Activated CD8-positive, alpha-beta memory T cell treated with anti-CD3 and anti-CD28 coated beads, Interleukin-2, amount 10 ng/mL, durations not matched to agents 7 days and 5 days (primary cell): ENCODE data around the gene DACT1. TPM values are rescaled to one million over a fixed set of nuclear protein-coding genes. Genes with fewer than 3 reads are reported as not detected.
"Not testable (repeated sequence)": the region's sequence is repeated elsewhere in the genome, so short reads cannot be mapped to it uniquely, and the experiment has no call there.

Experiments used
- ATAC-seq: fragments of 150-1000 bp; cut with Tn5 transposase; one replicate; pipeline ENCODE4 v1.10.0; 2021; ENCODE audit warnings: moderate library complexity
- CTCF ChIA-PET: fragments of 350-600 bp; sonication (Branson Sonifier 250); formaldehyde crosslinking; loops from one replicate; lab custom pipeline; 2021; ENCODE audit warnings: antibody characterized with exemption; lab: Charles Lee
- DNase-seq: peaks from one replicate; pipeline ENCODE4 v3.0.0-alpha.2; 2020
- H3K27ac Mint-ChIP-seq: one replicate; pipeline ENCODE4 v1.8.0; 2021; ENCODE audit warnings: mild to moderate bottlenecking, mixed read lengths
- H3K27me3 Mint-ChIP-seq: one replicate; pipeline ENCODE4 v1.8.0; 2021; ENCODE audit warnings: mixed read lengths
- H3K36me3 Mint-ChIP-seq: one replicate; pipeline ENCODE4 v1.8.0; 2021; ENCODE audit warnings: mild to moderate bottlenecking, mixed read lengths
- H3K4me1 Mint-ChIP-seq: one replicate; pipeline ENCODE4 v1.8.0; 2021; ENCODE audit warnings: mixed read lengths
- H3K4me3 Mint-ChIP-seq: one replicate; pipeline ENCODE4 v1.8.0; 2021; ENCODE audit warnings: mild to moderate bottlenecking, moderate library complexity, mixed read lengths
- H3K9me3 Mint-ChIP-seq: one replicate; pipeline ENCODE4 v1.8.0; 2022; ENCODE audit warnings: low read depth, mixed read lengths
- total RNA-seq, 2 experiments: library from RNA; stranded (reverse); gene quantifications; one replicate each; pipeline ENCODE4 v1.2.3, GENCODE V29; 2021

The DACT1 gene
- total RNA-seq: under 1 TPM in 1 of 2 experiments, not detected in 1; 0.21 TPM

- Mint-ChIP-seq H3K27me3 (peaks cover 76% of the 10 kb centered on the region), H3K9me3 (no peaks in the 10 kb centered on the region), H3K36me3 (no peaks in the 10 kb centered on the region), H3K4me3 (peak within 1 kb of the TSS; percentile 74), H3K27ac (no peak within 1 kb of the TSS), H3K4me1 (peaks cover 13% of the 10 kb centered on the region)
- CTCF ChIA-PET: interaction anchor here (1.0 kb wide), 2 partner anchors 12 to 171 kb away, joined by 3 read pairs; no protein-coding TSS in a partner anchor
- ATAC-seq (peak; percentile 69), DNase-seq (peak; percentile 54)
Measured at GRCh38 chr14:58637391-58638230, at the start of gene DACT1. Gene DACT1, plus strand, starts transcription at chr14:58637962. Its CDS starts 241 bp downstream, at chr14:58638203.

- H3K27ac Mint-ChIP-seq, CTCF ChIA-PET, H3K36me3 Mint-ChIP-seq, ATAC-seq, DNase-seq, H3K4me3 Mint-ChIP-seq, H3K4me1 Mint-ChIP-seq, H3K9me3 Mint-ChIP-seq, H3K27me3 Mint-ChIP-seq: not testable (repeated sequence)
Measured at GRCh38 chr14:58588321-58588720, 49.4 kb upstream of the DACT1 start.

- CTCF ChIA-PET: no interaction called here
- Mint-ChIP-seq H3K4me3 (no peak overlapping the region), H3K9me3 (no peaks in the 10 kb centered on the region), H3K27ac (no peak overlapping the region), H3K36me3 (no peaks in the 10 kb centered on the region), H3K27me3 (peaks cover 7% of the 10 kb centered on the region), H3K4me1 (peaks cover 10% of the 10 kb centered on the region)
- ATAC-seq: no peak
- no peak for DNase-seq
Measured at GRCh38 chr14:58593977-58594376, 43.8 kb upstream of the DACT1 start.

- no peak overlapping the region for H3K4me3 Mint-ChIP-seq
- DNase-seq: no peak
- CTCF ChIA-PET: interaction anchor here (1.0 kb wide), 1 partner anchor 42 kb away, joined by 3 read pairs; no protein-coding TSS in a partner anchor
- H3K27me3 Mint-ChIP-seq: peaks cover under 1% of the 10 kb centered on the region
- ATAC-seq: no peak
- peaks cover 13% of the 10 kb centered on the region for H3K4me1 Mint-ChIP-seq
- H3K27ac Mint-ChIP-seq: no peak overlapping the region
- no peaks in the 10 kb centered on the region for H3K36me3 Mint-ChIP-seq
- H3K9me3 Mint-ChIP-seq: no peaks in the 10 kb centered on the region
Measured at GRCh38 chr14:58597041-58597440, 40.7 kb upstream of the DACT1 start.

- no peak for ATAC-seq
Measured at GRCh38 chr14:58598028-58598803, 39.5 kb upstream of the DACT1 start.

GRCh38 chr14:58598804-58599525 lies 38.8 kb upstream of the DACT1 start:
- no peak for ATAC-seq
- Mint-ChIP-seq H3K4me1 (peaks cover 13% of the 10 kb centered on the region), H3K27ac (no peak overlapping the region), H3K4me3 (no peak overlapping the region), H3K36me3 (no peaks in the 10 kb centered on the region), H3K27me3 (no peaks in the 10 kb centered on the region), H3K9me3 (no peaks in the 10 kb centered on the region)
- no peak for DNase-seq
- CTCF ChIA-PET: no interaction called here

More at GRCh38 chr14:58598028-58598803, 39.5 kb upstream of the DACT1 start:
- Mint-ChIP-seq H3K27me3 (no peaks in the 10 kb centered on the region), H3K4me1 (peaks cover 13% of the 10 kb centered on the region), H3K27ac (no peak overlapping the region), H3K9me3 (no peaks in the 10 kb centered on the region), H3K4me3 (no peak overlapping the region), H3K36me3 (no peaks in the 10 kb centered on the region)
- CTCF ChIA-PET: no interaction called here
- no peak for DNase-seq

GRCh38 chr14:58599707-58600106 lies 38.1 kb upstream of the DACT1 start:
- no peaks in the 10 kb centered on the region for H3K27me3 Mint-ChIP-seq
- DNase-seq (no peak), ATAC-seq (no peak)
- H3K27ac Mint-ChIP-seq: no peak overlapping the region
- H3K4me1 Mint-ChIP-seq: peaks cover 13% of the 10 kb centered on the region
- H3K4me3 Mint-ChIP-seq: no peak overlapping the region
- no peaks in the 10 kb centered on the region for H3K36me3 Mint-ChIP-seq
- CTCF ChIA-PET: no interaction called here
- H3K9me3 Mint-ChIP-seq: no peaks in the 10 kb centered on the region

- H3K36me3 Mint-ChIP-seq: no peaks in the 10 kb centered on the region
- no peak overlapping the region for H3K4me3 Mint-ChIP-seq
- no peak overlapping the region for H3K27ac Mint-ChIP-seq
- H3K4me1 Mint-ChIP-seq: no peaks in the 10 kb centered on the region
- CTCF ChIA-PET: no interaction called here
- H3K9me3 Mint-ChIP-seq: no peaks in the 10 kb centered on the region
- peaks cover 9% of the 10 kb centered on the region for H3K27me3 Mint-ChIP-seq
- ATAC-seq (no peak), DNase-seq (no peak)
Measured at GRCh38 chr14:58605465-58605864, 32.3 kb upstream of the DACT1 start.

- Mint-ChIP-seq H3K27me3 (peaks cover 9% of the 10 kb centered on the region), H3K4me1 (no peaks in the 10 kb centered on the region), H3K36me3 (no peaks in the 10 kb centered on the region), H3K27ac (no peak overlapping the region), H3K4me3 (no peak overlapping the region), H3K9me3 (no peaks in the 10 kb centered on the region)
- CTCF ChIA-PET: no interaction called here
- DNase-seq: no peak
- ATAC-seq: no peak
Measured at GRCh38 chr14:58607131-58607951, 30.4 kb upstream of the DACT1 start.

- no peaks in the 10 kb centered on the region for H3K4me1 Mint-ChIP-seq
- no peak overlapping the region for H3K27ac Mint-ChIP-seq
- DNase-seq: no peak
- no peaks in the 10 kb centered on the region for H3K36me3 Mint-ChIP-seq
- no peaks in the 10 kb centered on the region for H3K9me3 Mint-ChIP-seq
- CTCF ChIA-PET: no interaction called here
- ATAC-seq: no peak
- H3K4me3 Mint-ChIP-seq: no peak overlapping the region
- H3K27me3 Mint-ChIP-seq: peaks cover 11% of the 10 kb centered on the region
Measured at GRCh38 chr14:58607952-58608317, 29.8 kb upstream of the DACT1 start.

- no peaks in the 10 kb centered on the region for H3K36me3 Mint-ChIP-seq
- DNase-seq (no peak), ATAC-seq (no peak)
- H3K4me3 Mint-ChIP-seq: no peak overlapping the region
- peaks cover 6% of the 10 kb centered on the region for H3K27me3 Mint-ChIP-seq
- no peaks in the 10 kb centered on the region for H3K9me3 Mint-ChIP-seq
- no peaks in the 10 kb centered on the region for H3K4me1 Mint-ChIP-seq
- no peak overlapping the region for H3K27ac Mint-ChIP-seq
- CTCF ChIA-PET: no interaction called here
Measured at GRCh38 chr14:58617619-58618018, 20.1 kb upstream of the DACT1 start.

GRCh38 chr14:58620011-58620410 lies 17.8 kb upstream of the DACT1 start:
- Mint-ChIP-seq H3K4me1 (no peaks in the 10 kb centered on the region), H3K4me3 (no peak overlapping the region), H3K9me3 (no peaks in the 10 kb centered on the region), H3K27ac (no peak overlapping the region), H3K36me3 (no peaks in the 10 kb centered on the region), H3K27me3 (no peaks in the 10 kb centered on the region)
- DNase-seq: no peak
- ATAC-seq: no peak
- CTCF ChIA-PET: no interaction called here
